ENCODE measurements around the gene MAP4K4.

MAP4K4 gene

GRCh38 chr2:101697124-101698013 lies at the start of gene MAP4K4:
MAP4K4 (plus strand) TSS chr2:101697707; CDS start chr2:101698081, 374 bp downstream.
- DNase-seq, result peak; percentile 83

DNA sequence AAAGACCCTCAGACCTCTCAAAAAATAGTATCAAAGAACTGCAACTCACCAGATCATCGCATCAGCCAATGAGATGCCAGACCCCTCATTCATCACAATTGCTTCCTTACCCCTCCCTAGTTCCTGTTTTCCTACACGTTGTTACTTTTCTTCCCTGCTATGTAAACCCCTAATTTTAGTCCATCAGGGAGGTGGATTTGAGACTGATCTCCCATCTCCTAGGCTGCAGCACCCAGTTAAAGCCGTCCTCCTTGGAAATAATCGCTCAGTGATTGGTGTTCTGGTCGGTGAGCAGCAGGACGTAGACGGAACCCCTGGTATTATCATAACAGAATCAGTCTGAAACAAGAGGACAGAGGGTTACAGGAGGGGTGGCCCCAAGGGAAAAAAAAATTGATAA lies 44.0 kb upstream of the MAP4K4 start:
- no peak for DNase-seq

- DNase-seq, result no peak
These were observed 41.6 kb upstream of the MAP4K4 start for GRCh38 chr2:101655702-101656422.

- no peak for DNase-seq
These were observed 39.7 kb upstream of the MAP4K4 start for GRCh38 chr2:101657787-101658186.

- DNase-seq, result no peak
These were observed 39.1 kb upstream of the MAP4K4 start for GRCh38 chr2:101658387-101658786.

DNA sequence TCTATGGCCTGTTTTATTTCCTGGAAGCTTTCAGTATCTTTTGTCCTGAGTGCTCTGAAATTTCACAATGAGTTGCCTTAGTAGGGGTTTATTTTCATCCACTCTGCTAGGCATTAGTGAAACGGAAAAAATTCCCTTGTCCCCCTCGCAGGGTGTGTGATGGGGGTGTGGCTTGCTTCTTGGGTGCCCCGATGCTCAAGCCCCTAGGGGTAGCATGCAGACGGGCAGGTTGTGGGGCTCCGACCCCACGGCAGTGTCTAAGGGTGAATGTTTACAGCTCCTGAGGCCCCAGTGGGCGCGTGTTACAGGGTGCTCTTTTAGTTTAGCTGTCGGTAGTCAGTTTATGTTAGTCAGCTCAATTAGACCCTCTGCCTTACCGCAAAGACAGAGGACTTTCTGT lies 32.2 kb upstream of the MAP4K4 start:
- DNase-seq, result no peak

GRCh38 chr2:101667823-101668222 lies 29.7 kb upstream of the MAP4K4 start:
- DNase-seq, result no peak

GRCh38 chr2:101672047-101672446 lies 25.5 kb upstream of the MAP4K4 start:
- no peak for DNase-seq

GRCh38 chr2:101673920-101674319 lies 23.6 kb upstream of the MAP4K4 start:
- DNase-seq, result no peak

GRCh38 chr2:101675512-101675911 lies 22.0 kb upstream of the MAP4K4 start:
- no peak for DNase-seq

GRCh38 chr2:101676674-101677073 lies 20.8 kb upstream of the MAP4K4 start:
- no peak for DNase-seq

- no peak for DNase-seq
These were observed 19.8 kb upstream of the MAP4K4 start for GRCh38 chr2:101677658-101678057.

DNA sequence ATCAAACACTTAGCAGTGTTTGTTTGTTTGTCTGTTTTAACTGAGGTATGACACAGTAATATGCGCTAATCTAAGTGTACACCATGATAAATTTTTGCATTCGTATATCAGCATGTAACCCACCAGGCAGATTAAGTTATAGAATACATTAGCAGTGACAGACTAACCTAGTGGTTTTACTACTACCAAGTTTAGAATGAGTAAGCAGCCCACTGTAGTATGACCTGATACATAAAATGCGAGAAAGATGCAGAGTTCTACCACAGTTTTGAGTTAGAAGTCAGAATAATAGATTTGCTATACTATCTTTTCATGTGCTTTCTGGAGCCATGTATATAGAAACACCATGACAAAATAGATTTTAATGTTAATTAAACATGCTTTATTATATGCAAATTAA lies 19.1 kb upstream of the MAP4K4 start:
- DNase-seq, result no peak

GRCh38 chr2:101679037-101679726 lies 18.3 kb upstream of the MAP4K4 start:
- no peak for DNase-seq

- DNase-seq, result no peak
These were observed 17.6 kb upstream of the MAP4K4 start for GRCh38 chr2:101679801-101680487.

DNA sequence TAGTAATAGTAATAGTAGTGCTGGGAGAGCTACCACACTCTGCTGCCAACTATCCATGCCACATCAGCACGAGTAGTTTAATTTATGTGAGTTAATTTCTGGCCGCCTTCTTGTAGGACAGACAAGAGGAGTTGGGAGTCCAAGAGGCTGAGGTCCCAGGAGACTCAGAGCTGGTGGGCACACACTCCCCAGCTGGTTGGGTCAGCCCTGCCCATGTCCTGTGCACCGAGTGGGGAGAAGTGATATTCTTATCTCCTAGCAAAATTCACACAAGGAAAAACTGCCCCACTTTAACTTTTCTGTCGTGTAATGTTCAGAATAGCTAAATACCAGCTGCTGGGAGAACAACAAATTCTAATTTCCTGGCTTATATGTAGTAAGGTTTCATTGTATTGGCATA lies 15.2 kb upstream of the MAP4K4 start:
- no peak for DNase-seq

DNA sequence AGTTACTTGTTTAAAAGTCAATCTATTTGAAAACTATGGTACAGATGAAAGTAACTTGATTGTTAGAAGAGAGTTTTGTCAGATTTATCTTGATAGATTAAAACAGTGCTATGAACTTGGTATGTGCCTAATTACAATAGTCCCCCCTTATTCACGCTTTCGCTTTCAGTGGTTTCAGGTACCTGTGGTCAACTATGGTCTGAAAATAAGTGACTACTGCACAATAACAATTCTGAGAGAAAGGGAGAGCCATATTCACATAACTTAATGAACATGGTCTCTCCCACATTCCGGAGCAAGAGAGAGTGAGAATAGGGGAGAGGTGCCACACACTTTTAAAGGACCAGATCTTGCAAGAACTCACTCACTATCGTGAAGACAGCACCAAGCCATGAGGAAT lies 13.2 kb upstream of the MAP4K4 start:
- DNase-seq, result no peak

- DNase-seq, result no peak
These were observed 9.2 kb upstream of the MAP4K4 start for GRCh38 chr2:101688261-101688660.

DNA sequence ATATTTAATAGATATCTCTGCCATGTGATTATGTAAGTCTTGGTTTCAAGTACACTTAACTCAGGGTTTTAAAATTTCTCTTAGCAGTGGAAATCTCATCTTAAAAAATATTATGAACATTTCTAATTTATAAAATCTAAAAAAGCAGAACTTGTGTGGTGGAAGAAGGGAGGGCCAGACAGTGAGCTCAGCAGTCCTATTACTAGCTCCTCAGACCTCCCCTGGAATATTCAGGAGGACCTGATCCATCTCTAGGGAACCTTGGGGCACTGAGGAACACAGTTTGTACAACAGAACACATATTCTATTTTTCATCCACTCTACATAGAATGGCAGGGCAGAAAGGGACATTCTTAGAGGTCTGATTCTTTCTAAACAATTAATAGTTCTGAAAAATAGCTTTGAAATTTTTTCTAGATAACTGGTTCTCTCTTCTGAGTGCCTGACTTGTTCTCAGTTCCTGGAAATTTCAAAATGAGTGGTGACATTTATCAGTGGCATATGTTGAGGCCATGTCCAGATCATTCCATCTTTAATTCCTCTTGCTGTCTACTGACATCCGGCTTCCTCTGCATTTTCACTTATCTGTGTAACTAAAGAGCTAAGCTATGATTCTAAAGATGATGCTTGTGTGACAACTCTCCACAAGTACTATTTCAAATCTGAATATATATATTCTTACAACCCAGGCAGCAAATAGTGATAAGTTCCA lies 8.2 kb upstream of the MAP4K4 start:
- DNase-seq, result no peak

DNA sequence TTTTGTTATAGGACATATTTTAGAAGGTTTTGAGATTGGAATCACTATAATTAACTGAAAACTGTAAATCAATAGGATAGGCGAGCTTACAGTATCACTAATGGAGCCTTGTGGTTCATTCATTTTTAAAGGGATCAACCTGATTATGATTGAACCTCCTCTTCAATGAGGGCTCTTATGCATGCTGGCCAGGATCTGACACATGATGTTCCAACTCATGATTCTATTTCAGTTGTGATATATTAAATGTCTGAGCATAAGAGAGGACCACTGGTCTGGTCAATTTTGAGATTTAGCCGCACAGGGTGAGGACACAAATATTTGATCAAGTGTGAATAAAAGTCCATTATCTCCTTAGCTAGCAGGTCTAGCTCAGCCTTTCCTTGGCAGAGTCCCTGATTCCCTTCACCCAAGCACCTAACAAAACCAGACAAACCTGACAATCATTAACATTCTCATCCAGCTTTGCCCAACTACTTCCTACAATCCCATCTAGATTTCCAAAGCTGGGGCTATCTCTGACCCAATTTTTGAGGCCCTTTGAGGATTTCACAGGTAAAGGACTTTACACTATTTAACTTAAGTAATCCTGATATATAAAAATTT lies 6.9 kb upstream of the MAP4K4 start:
- no peak for DNase-seq

DNA sequence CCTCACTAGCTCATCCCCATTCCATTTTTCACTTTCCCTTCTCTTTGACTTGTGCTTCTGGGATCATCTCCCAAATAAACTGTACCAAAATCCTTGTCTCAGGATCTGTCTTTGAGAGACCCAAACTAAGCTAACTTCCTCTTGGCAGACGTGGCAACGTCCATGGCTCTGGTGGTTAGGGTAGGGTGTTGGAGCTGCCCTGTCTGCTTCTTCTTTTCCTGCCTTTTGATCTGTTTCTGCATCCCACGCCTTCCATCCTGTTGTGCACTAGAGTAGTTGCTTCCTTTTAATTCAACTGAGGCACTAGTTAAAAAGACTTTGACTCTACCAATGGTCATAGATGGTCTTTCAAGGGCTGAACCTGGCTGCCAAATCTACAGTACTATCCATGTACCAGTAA lies 5.5 kb upstream of the MAP4K4 start:
- no peak for DNase-seq

DNA sequence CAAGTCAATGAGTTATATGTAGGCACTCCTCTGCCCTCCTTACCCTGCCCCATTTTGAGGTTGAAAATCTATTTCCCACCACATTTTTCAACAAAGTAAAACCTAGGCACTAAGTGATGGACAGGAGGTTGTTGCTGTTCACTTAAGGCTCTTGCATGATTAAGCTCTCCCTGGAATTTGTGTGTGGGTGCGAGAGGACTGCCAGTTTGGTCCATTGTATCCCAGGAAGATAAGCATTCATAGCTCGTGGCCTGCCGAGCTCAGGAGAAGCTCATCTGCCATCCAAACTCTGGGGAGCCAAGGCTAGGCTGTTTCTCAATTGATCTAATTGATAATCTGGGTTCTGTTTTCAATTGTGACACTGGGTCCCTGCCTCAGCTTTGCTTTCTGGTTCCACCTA lies 4.7 kb upstream of the MAP4K4 start:
- DNase-seq, result no peak
